Activated gamma-delta T cell treated with anti-CD3 and anti-CD28 coated beads, Interleukin-2, amount 50 U/mL, for 16 hours (primary cell): Measurements from ENCODE around the gene OSBPL10.

Source experiments
- DNase-seq: peaks from one replicate; pipeline ENCODE4 v3.0.0-alpha.2; 2020; ENCODE audit warnings: low read depth

Gene OSBPL10

GRCh38 chr3:31615071-31615875 is 365.8 kb downstream of the OSBPL10 start:
- no peak for DNase-seq

GRCh38 chr3:31614162-31614921 is 366.7 kb downstream of the OSBPL10 start:
- no peak for DNase-seq

- no peak for DNase-seq
Observed at GRCh38 chr3:31613654-31614053, 367.4 kb downstream of the OSBPL10 start.

- DNase-seq, result no peak
Observed at GRCh38 chr3:31613177-31613576, 367.9 kb downstream of the OSBPL10 start.
